Neural cell (in vitro differentiated cells): ENCODE data around the gene IFIT5. TPM values are rescaled to one million over a fixed set of nuclear protein-coding genes. Genes with fewer than 3 reads are reported as not detected.

Experiments
- H2AFZ ChIP-seq: fragments of 200-600, 300-800 bp; sonication (generic), shearing (Covaris generic); 2 replicates; pipeline ENCODE4 v1.6.0; 2014; ENCODE audit warnings: low read depth, mild to moderate bottlenecking, antibody characterized with exemption, low read length, moderate library complexity
- H3F3A ChIP-seq: fragments of 200-600 bp; shearing (Covaris generic); 2 replicates; pipeline ENCODE4 v1.6.1; 2016; ENCODE audit warnings: mild to moderate bottlenecking, moderate library complexity, mixed read lengths, antibody characterized with exemption, low read length; ENCODE audit not compliant: insufficient read depth, poor library complexity, severe bottlenecking
- H3K27ac ChIP-seq: fragments of 200-600, 300-800 bp; sonication (generic), shearing (Covaris generic); 2 replicates; pipeline ENCODE4 v1.5.1; 2014; ENCODE audit warnings: mild to moderate bottlenecking, low read length, moderate library complexity
- H3K27me3 ChIP-seq: fragments of 300-800, 200-600 bp; sonication (generic), shearing (Covaris generic); 2 replicates; pipeline ENCODE4 v1.6.0; 2014; ENCODE audit warnings: mild to moderate bottlenecking, low read depth, low read length, moderate library complexity; ENCODE audit not compliant: insufficient read depth
- H3K36me3 ChIP-seq: fragments of 300-800, 200-600 bp; sonication (generic), shearing (Covaris generic); 2 replicates; pipeline ENCODE4 v1.5.1; 2014; ENCODE audit warnings: mild to moderate bottlenecking, antibody characterized with exemption, low read length, moderate library complexity; ENCODE audit not compliant: insufficient read depth
- H3K4me2 ChIP-seq: fragments of 300-800, 200-600 bp; sonication (generic), shearing (Covaris generic); 2 replicates; pipeline ENCODE4 v1.6.0; 2014; ENCODE audit warnings: mild to moderate bottlenecking, low read length
- H3K4me3 ChIP-seq: fragments of 300-800, 200-600 bp; sonication (generic), shearing (Covaris generic); 2 replicates; pipeline ENCODE4 v1.5.1; 2014; ENCODE audit warnings: mild to moderate bottlenecking, low read length, moderate library complexity
- H3K79me2 ChIP-seq: fragments of 200-600 bp; shearing (Covaris generic); replicated peaks from 2 replicates; pipeline ENCODE4 v1.6.0; 2014; ENCODE audit warnings: mild to moderate bottlenecking, low read length, moderate library complexity; ENCODE audit not compliant: insufficient read depth
- H3K9ac ChIP-seq: fragments of 300-800, 200-600 bp; sonication (generic), shearing (Covaris generic); 2 replicates; pipeline ENCODE4 v1.6.1; 2016; ENCODE audit warnings: mild to moderate bottlenecking, low read length, mixed read lengths
- H3K9me2 ChIP-seq: fragments of 200-600 bp; shearing (Covaris generic); 2 replicates; pipeline ENCODE4 v1.6.1; 2016; ENCODE audit warnings: mild to moderate bottlenecking, low read length, mixed read lengths; ENCODE audit not compliant: insufficient read depth
- H3K9me3 ChIP-seq: fragments of 200-600, 300-800 bp; sonication (generic), shearing (Covaris generic); 2 replicates; pipeline ENCODE4 v1.6.1; 2016; ENCODE audit warnings: mild to moderate bottlenecking, mixed run types, low read length, moderate library complexity, mixed read lengths
- H4K20me1 ChIP-seq: fragments of 200-600 bp; shearing (Covaris generic); 2 replicates; pipeline ENCODE4 v1.6.1; 2016; ENCODE audit warnings: mild to moderate bottlenecking, mixed run types; ENCODE audit not compliant: insufficient read depth
- CTCF ChIP-seq: fragments of 450-650 bp; IDR thresholded peaks from 2 replicates; pipeline ENCODE4 v1.5.1; 2014; ENCODE audit warnings: antibody characterized with exemption, mild to moderate bottlenecking, moderate library complexity; ENCODE audit not compliant: poor library complexity, severe bottlenecking
- EP300 ChIP-seq: fragments of 450-650 bp; conservative IDR thresholded peaks from 2 replicates; pipeline ENCODE4 v1.6.1; 2014; ENCODE audit warnings: antibody characterized with exemption, mild to moderate bottlenecking, moderate library complexity; ENCODE audit not compliant: poor library complexity, severe bottlenecking
- EZH2 ChIP-seq: fragments of 200-600, 300-800 bp; shearing (Covaris generic), sonication (generic); IDR thresholded peaks from 2 replicates; pipeline ENCODE4 v1.6.1; 2014; ENCODE audit warnings: antibody characterized with exemption, low read length, borderline replicate concordance, mild to moderate bottlenecking; ENCODE audit not compliant: insufficient read depth, poor library complexity, severe bottlenecking
- MXI1 ChIP-seq: fragments of 450-650 bp; conservative IDR thresholded peaks from 2 replicates; pipeline ENCODE4 v1.6.1; 2014; ENCODE audit warnings: antibody characterized with exemption, mild to moderate bottlenecking; ENCODE audit not compliant: poor library complexity, severe bottlenecking
- POLR2AphosphoS5 ChIP-seq: IDR thresholded peaks from 2 replicates; pipeline ENCODE4 v1.6.1; 2012
- RAD21 ChIP-seq: fragments of 450-650 bp; conservative IDR thresholded peaks from 2 replicates; pipeline ENCODE4 v1.6.1; 2014; ENCODE audit warnings: antibody characterized with exemption, mild to moderate bottlenecking, moderate library complexity
- SMC3 ChIP-seq: fragments of 450-650 bp; conservative IDR thresholded peaks from 2 replicates; pipeline ENCODE4 v1.6.1; 2014; ENCODE audit warnings: antibody characterized with exemption, mild to moderate bottlenecking, moderate library complexity; ENCODE audit not compliant: poor library complexity
- TAF1 ChIP-seq: IDR thresholded peaks from 2 replicates; pipeline ENCODE4 v1.6.1; 2012; ENCODE audit warnings: low read depth
- polyA plus RNA-seq: library from polyadenylated mRNA; depleted of rRNA; stranded (reverse); fragments of >200 nt; gene quantifications from 2 replicates; pipeline ENCODE4 v1.2.3, GENCODE V29; 2014
- TF ChIP-seq, protein P1 (sequence below): IDR thresholded peaks from 2 replicates; pipeline ENCODE4 v1.6.1; 2012; ENCODE audit warnings: borderline replicate concordance

Gene IFIT5
- polyA plus RNA-seq, 1 donor from 2014 or later: 16.3 TPM

DNA sequence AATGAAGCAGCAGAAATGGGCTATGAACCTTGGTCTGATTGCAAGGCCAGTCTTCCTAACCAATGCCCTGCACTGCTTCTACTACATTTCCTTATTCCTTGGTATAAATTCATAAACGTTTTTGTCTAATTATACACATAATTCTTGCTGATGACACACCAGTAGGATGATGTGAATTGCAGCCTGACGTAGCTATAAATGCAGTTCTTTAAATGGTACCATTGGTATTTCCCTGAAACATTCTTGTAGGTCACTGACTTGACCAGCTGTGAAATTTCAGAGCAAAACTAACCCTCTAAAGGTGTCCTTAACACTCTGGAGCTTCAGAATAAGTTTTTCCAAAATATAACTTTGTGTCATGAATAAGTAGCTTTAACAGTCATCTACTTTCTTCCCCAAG is 50.8 kb downstream of the IFIT5 start:
- H3K27me3 ChIP-seq: no peaks in the 10 kb centered on the region
- H3K9me3 ChIP-seq: no peaks in the 10 kb centered on the region
- H4K20me1 ChIP-seq: no peaks in the 10 kb centered on the region
- H2AFZ ChIP-seq: no peak overlapping the region
- no peaks in the 10 kb centered on the region for H3K9me2 ChIP-seq
- no peak overlapping the region for H3K4me2 ChIP-seq
- H3F3A ChIP-seq: no peaks in the 10 kb centered on the region
- H3K79me2 ChIP-seq: no peaks in the 10 kb centered on the region
- no peak overlapping the region for H3K4me3 ChIP-seq
- no peak overlapping the region for H3K9ac ChIP-seq
- TF ChIP-seq MXI1 (no peak), CTCF (no peak), RAD21 (no peak), EP300 (no peak), POLR2AphosphoS5 (no peak), TAF1 (no peak), SMC3 (no peak), EZH2 (no peak)
- TF ChIP-seq, protein P1, sequence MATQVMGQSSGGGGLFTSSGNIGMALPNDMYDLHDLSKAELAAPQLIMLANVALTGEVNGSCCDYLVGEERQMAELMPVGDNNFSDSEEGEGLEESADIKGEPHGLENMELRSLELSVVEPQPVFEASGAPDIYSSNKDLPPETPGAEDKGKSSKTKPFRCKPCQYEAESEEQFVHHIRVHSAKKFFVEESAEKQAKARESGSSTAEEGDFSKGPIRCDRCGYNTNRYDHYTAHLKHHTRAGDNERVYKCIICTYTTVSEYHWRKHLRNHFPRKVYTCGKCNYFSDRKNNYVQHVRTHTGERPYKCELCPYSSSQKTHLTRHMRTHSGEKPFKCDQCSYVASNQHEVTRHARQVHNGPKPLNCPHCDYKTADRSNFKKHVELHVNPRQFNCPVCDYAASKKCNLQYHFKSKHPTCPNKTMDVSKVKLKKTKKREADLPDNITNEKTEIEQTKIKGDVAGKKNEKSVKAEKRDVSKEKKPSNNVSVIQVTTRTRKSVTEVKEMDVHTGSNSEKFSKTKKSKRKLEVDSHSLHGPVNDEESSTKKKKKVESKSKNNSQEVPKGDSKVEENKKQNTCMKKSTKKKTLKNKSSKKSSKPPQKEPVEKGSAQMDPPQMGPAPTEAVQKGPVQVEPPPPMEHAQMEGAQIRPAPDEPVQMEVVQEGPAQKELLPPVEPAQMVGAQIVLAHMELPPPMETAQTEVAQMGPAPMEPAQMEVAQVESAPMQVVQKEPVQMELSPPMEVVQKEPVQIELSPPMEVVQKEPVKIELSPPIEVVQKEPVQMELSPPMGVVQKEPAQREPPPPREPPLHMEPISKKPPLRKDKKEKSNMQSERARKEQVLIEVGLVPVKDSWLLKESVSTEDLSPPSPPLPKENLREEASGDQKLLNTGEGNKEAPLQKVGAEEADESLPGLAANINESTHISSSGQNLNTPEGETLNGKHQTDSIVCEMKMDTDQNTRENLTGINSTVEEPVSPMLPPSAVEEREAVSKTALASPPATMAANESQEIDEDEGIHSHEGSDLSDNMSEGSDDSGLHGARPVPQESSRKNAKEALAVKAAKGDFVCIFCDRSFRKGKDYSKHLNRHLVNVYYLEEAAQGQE: no peak
- H3K27ac ChIP-seq: no peak overlapping the region
- no peaks in the 10 kb centered on the region for H3K36me3 ChIP-seq

- TF ChIP-seq SMC3 (no peak), TAF1 (no peak), CTCF (no peak), POLR2AphosphoS5 (no peak), EZH2 (no peak), RAD21 (no peak), MXI1 (no peak), EP300 (no peak)
- TF ChIP-seq, protein P1: no peak
- no peak overlapping the region for H2AFZ ChIP-seq
- H3K9me3 ChIP-seq: no peaks in the 10 kb centered on the region
- no peaks in the 10 kb centered on the region for H3K9me2 ChIP-seq
- H3K27ac ChIP-seq: no peak overlapping the region
- H3K4me3 ChIP-seq: no peak overlapping the region
- H3K36me3 ChIP-seq: no peaks in the 10 kb centered on the region
- H3F3A ChIP-seq: no peaks in the 10 kb centered on the region
- H4K20me1 ChIP-seq: no peaks in the 10 kb centered on the region
- H3K27me3 ChIP-seq: no peaks in the 10 kb centered on the region
- no peak overlapping the region for H3K9ac ChIP-seq
- H3K4me2 ChIP-seq: no peak overlapping the region
- no peaks in the 10 kb centered on the region for H3K79me2 ChIP-seq
Observed at GRCh38 chr10:89466599-89467035, 52.2 kb downstream of the IFIT5 start.
